Measurements from ENCODE around the gene NDUFS8. TPM values are rescaled to one million over a fixed set of nuclear protein-coding genes. Genes with fewer than 3 reads are reported as not detected.

NDUFS8 gene
- total RNA-seq, 4 donors from 2014 or later: 136 to 206 (median 159) TPM

DNA sequence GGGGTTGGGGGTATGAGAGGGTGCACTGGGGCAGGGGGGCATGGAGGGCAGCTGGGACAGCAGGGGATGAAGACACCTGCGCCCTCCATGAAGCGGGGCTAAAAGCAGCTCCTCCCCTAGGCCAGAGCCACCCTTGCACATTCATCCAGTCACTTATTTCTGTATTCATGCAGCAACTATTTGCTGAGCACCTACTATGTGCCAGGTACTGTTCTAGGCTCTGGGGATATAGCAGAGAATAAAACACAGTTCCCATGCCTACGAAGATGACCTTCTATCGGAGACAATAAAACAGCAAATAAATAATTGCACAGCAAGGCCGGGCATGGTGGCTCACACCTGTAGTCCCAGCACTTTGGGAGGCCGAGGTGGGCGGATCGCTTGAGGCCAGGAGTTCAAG is 15.0 kb upstream of the NDUFS8 start:
- no peak for TF ChIP-seq POLR2A (IDR thresholded peaks at IDR 0.05)
- TF ChIP-seq, protein P1, sequence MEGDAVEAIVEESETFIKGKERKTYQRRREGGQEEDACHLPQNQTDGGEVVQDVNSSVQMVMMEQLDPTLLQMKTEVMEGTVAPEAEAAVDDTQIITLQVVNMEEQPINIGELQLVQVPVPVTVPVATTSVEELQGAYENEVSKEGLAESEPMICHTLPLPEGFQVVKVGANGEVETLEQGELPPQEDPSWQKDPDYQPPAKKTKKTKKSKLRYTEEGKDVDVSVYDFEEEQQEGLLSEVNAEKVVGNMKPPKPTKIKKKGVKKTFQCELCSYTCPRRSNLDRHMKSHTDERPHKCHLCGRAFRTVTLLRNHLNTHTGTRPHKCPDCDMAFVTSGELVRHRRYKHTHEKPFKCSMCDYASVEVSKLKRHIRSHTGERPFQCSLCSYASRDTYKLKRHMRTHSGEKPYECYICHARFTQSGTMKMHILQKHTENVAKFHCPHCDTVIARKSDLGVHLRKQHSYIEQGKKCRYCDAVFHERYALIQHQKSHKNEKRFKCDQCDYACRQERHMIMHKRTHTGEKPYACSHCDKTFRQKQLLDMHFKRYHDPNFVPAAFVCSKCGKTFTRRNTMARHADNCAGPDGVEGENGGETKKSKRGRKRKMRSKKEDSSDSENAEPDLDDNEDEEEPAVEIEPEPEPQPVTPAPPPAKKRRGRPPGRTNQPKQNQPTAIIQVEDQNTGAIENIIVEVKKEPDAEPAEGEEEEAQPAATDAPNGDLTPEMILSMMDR (IDR thresholded peaks at IDR 0.05): no peak
- WGBS, 2 donors: 97% methylated on average over 8 of the region's 8 CpGs
- no peak for DNase-seq (ENCODE audit: low spot score in 2 of 2)
- intact Hi-C loops (cut with DNase I; ENCODE audit: low total_unique reads): no loop called here
- H3K4me3 ChIP-seq (ENCODE audit: low read depth, poor library complexity, severe bottlenecking): no peak overlapping the region

DNA sequence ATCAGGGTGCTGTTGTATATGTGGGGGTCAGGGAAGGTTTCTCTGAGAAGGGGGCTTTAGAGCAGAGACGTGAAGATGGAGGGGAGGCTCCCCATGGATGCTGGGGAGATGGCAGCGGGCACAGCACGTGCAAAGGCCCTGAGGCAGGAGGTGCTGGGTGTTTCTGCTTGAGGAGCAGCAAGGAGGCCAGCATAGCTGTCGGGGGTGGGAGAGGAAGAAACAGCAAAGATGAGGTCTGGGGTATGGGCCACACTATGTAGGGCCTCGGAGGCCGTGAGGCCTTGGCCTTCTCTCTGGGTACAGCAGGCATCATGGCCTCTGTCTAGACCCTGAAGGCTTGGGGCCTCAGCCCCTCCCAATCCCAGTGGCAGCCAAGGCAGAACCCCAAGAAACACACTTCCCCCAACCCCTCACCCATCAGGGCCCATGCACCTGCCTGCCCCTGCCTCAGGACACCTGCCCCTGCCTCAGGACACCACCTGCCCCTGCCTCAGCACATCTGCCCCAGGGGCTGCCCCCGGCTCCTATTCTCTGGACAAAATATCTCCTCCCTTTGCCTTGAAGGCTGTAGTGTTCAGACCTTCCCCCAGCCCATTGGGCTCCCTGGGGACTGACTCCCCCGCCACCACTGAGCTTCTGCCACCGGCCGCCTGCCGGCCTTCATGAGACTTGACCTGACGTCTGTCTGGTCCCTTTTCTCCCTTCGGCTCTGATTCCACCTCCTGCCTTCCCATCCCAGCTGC is 14.1 kb upstream of the NDUFS8 start:
- WGBS, 2 donors: 70 to 71% methylated on average over 13 of the region's 13 CpGs
- intact Hi-C loops (cut with DNase I; ENCODE audit: low total_unique reads): no loop called here
- no peak overlapping the region for H3K4me3 ChIP-seq (ENCODE audit: low read depth, poor library complexity, severe bottlenecking)
- no peak for DNase-seq (ENCODE audit: low spot score in 2 of 2)
- TF ChIP-seq POLR2A (IDR thresholded peaks at IDR 0.05): no peak
- TF ChIP-seq, protein P1 (IDR thresholded peaks at IDR 0.05): no peak

- intact Hi-C loops (cut with DNase I; ENCODE audit: low total_unique reads): no loop called here
- no peak overlapping the region for H3K4me3 ChIP-seq (ENCODE audit: low read depth, poor library complexity, severe bottlenecking)
- DNase-seq (ENCODE audit: low spot score in 2 of 2): no peak
- TF ChIP-seq, protein P1 (IDR thresholded peaks at IDR 0.05): no peak
- no peak for TF ChIP-seq POLR2A (IDR thresholded peaks at IDR 0.05)
- 62 to 64% methylated on average over 12 to 13 of the region's 16 CpGs for WGBS, 2 donors
Observed at GRCh38 chr11:68016904-68017817, 13.3 kb upstream of the NDUFS8 start.

- TF ChIP-seq, protein P1 (IDR thresholded peaks at IDR 0.05): no peak
- TF ChIP-seq POLR2A (IDR thresholded peaks at IDR 0.05): no peak
- intact Hi-C loops (cut with DNase I; ENCODE audit: low total_unique reads): no loop called here
- no peak for DNase-seq (ENCODE audit: low spot score in 2 of 2)
- 67 to 76% methylated on average over 24 to 25 of the region's 27 CpGs for WGBS, 2 donors
- H3K4me3 ChIP-seq (ENCODE audit: low read depth, poor library complexity, severe bottlenecking): no peak overlapping the region
Observed at GRCh38 chr11:68017980-68018729, 12.3 kb upstream of the NDUFS8 start.

DNA sequence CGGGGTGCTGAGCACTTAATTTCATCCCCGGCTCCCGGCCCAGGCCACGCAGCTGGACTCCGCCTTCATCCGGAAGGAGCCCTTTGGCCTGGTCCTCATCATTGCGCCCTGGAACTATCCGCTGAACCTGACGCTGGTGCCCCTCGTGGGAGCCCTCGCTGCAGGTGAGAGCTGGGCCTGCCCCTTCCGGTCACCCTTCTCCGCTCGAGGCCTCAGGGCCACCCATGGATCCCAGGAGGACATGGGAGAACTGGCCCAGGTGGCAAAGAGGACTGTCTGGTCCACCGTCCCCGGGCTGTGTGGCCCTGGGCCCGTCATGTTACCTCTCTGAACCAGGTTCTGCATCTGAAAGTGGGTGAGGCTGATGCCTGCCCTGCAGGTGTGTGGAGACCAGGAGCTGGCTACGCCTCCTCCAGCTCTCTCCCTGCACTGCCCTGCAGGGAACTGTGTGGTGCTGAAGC is 11.7 kb upstream of the NDUFS8 start:
- no peak for DNase-seq (ENCODE audit: low spot score in 2 of 2)
- no peak overlapping the region for H3K4me3 ChIP-seq (ENCODE audit: low read depth, poor library complexity, severe bottlenecking)
- no peak for TF ChIP-seq POLR2A (IDR thresholded peaks at IDR 0.05)
- TF ChIP-seq, protein P1 (IDR thresholded peaks at IDR 0.05): no peak
- intact Hi-C loops (cut with DNase I; ENCODE audit: low total_unique reads): no loop called here
- WGBS, 2 donors: 90% methylated on average over 18 of the region's 18 CpGs
